ENCODE data around the gene CXADR.
"Not testable (repeated sequence)": the region's sequence is repeated elsewhere in the genome, so short reads cannot be mapped to it uniquely, and the experiment has no call there.

Gene CXADR

GRCh38 chr21:17501107-17502006, 11.5 kb upstream of the CXADR start:
- Histone ChIP-seq H3K9ac (ENCODE audit: low read depth in 1 of 2, low read length in 2 of 2) (peak overlapping the region in 1 of 2 donors; percentile 6), H3K27me3 (ENCODE audit: control insufficient read depth in 2 of 2, insufficient read depth in 2 of 2, low read length in 2 of 2) (no peaks in the 10 kb centered on the region), H3K4me1 (ENCODE audit: control insufficient read depth in 2 of 2, insufficient read depth in 2 of 2, low read length in 2 of 2) (peaks cover 2 to 9% of the 10 kb centered on the region in 2 donors), H3K36me3 (ENCODE audit: control insufficient read depth in 2 of 2, insufficient read depth in 2 of 2, low read length in 2 of 2) (no peaks in the 10 kb centered on the region), H3K9me3 (ENCODE audit: control insufficient read depth in 2 of 2, low read length in 2 of 2) (no peaks in the 10 kb centered on the region), H3K4me3 (ENCODE audit: low read length in 2 of 2) (no peak overlapping the region), H3K27ac (ENCODE audit: low read depth in 2 of 2, low read length in 2 of 2) (no peak overlapping the region)

DNA sequence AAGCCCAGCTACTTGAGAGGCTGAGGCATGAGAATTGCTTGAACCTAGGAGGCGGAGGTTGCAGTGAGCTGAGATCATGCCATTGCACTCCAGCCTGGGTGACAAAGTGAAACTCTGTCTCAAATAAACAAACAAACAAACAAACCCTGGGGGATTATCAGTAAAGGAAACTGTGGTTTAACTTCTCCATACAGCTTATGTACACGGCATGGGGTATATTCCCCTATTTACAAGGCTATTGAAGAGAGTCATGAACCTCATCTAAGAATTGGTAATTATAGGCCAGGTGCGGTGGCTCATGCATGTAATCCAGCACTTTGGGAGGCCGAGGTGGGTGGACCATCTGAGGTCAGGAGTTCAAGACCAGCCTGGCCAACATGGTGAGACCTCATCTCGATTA, 9.9 kb upstream of the CXADR start:
- not testable (repeated sequence) for H3K4me1 ChIP-seq (ENCODE audit: control insufficient read depth in 2 of 2, insufficient read depth in 2 of 2, low read length in 2 of 2); H3K27me3 ChIP-seq (ENCODE audit: control insufficient read depth in 2 of 2, insufficient read depth in 2 of 2, low read length in 2 of 2); H3K9ac ChIP-seq (ENCODE audit: low read depth in 1 of 2, low read length in 2 of 2); H3K27ac ChIP-seq (ENCODE audit: low read depth in 2 of 2, low read length in 2 of 2); H3K36me3 ChIP-seq (ENCODE audit: control insufficient read depth in 2 of 2, insufficient read depth in 2 of 2, low read length in 2 of 2); H3K9me3 ChIP-seq (ENCODE audit: control insufficient read depth in 2 of 2, low read length in 2 of 2); H3K4me3 ChIP-seq (ENCODE audit: low read length in 2 of 2)

DNA sequence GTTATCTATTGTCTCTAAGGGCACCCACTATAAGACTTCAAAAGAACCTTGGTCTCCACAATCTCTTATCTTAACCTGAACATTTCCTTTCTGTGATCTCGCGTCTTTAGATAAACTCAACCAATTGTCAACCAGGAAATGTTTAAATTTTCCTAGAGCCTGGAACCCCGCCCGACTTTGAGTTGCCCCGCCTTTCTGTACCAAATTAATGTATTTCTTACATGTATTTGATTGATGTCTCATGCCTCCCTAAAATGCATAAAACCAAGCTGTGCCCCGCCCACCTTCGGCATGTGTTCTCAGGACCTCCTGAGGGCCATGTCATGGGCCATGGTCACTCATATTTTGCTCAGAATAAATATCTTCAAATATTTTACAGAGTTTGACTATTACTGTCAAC, 5.9 kb upstream of the CXADR start:
- Histone ChIP-seq H3K27me3 (ENCODE audit: control insufficient read depth in 2 of 2, insufficient read depth in 2 of 2, low read length in 2 of 2) (no peaks in the 10 kb centered on the region), H3K4me3 (ENCODE audit: low read length in 2 of 2) (no peak overlapping the region), H3K4me1 (ENCODE audit: control insufficient read depth in 2 of 2, insufficient read depth in 2 of 2, low read length in 2 of 2) (peaks cover 0 to 10% of the 10 kb centered on the region in 2 donors), H3K27ac (ENCODE audit: low read depth in 2 of 2, low read length in 2 of 2) (no peak overlapping the region), H3K9ac (ENCODE audit: low read depth in 1 of 2, low read length in 2 of 2) (no peak overlapping the region), H3K9me3 (ENCODE audit: control insufficient read depth in 2 of 2, low read length in 2 of 2) (no peaks in the 10 kb centered on the region), H3K36me3 (ENCODE audit: control insufficient read depth in 2 of 2, insufficient read depth in 2 of 2, low read length in 2 of 2) (no peaks in the 10 kb centered on the region)

DNA sequence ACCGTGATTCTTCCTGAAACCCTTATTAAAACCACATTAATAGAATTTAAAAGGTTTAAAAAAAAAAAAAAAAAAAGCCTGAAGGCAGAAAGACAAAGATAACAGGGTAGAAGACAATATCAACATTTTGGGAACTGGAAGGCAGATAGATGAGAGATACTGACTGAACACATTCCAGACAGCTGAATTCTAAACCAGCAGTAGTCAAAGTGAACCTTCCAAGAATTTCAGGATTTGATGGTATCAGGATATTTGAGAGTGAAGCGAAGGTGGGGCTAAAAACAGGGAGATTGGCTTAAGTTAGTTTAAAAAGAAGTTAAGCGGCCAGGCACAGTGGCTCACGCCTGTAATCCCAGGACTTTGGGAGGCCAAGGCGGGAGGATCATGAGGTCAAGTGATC, 5.3 kb upstream of the CXADR start:
- H3K27ac ChIP-seq (ENCODE audit: low read depth in 2 of 2, low read length in 2 of 2), result no peak overlapping the region
- H3K4me3 ChIP-seq (ENCODE audit: low read length in 2 of 2), result no peak overlapping the region
- H3K9me3 ChIP-seq (ENCODE audit: control insufficient read depth in 2 of 2, low read length in 2 of 2), result no peaks in the 10 kb centered on the region
- no peaks in the 10 kb centered on the region for H3K27me3 ChIP-seq (ENCODE audit: control insufficient read depth in 2 of 2, insufficient read depth in 2 of 2, low read length in 2 of 2)
- peaks cover 0 to 10% of the 10 kb centered on the region in 2 donors for H3K4me1 ChIP-seq (ENCODE audit: control insufficient read depth in 2 of 2, insufficient read depth in 2 of 2, low read length in 2 of 2)
- no peak overlapping the region for H3K9ac ChIP-seq (ENCODE audit: low read depth in 1 of 2, low read length in 2 of 2)
- H3K36me3 ChIP-seq (ENCODE audit: control insufficient read depth in 2 of 2, insufficient read depth in 2 of 2, low read length in 2 of 2), result no peaks in the 10 kb centered on the region

DNA sequence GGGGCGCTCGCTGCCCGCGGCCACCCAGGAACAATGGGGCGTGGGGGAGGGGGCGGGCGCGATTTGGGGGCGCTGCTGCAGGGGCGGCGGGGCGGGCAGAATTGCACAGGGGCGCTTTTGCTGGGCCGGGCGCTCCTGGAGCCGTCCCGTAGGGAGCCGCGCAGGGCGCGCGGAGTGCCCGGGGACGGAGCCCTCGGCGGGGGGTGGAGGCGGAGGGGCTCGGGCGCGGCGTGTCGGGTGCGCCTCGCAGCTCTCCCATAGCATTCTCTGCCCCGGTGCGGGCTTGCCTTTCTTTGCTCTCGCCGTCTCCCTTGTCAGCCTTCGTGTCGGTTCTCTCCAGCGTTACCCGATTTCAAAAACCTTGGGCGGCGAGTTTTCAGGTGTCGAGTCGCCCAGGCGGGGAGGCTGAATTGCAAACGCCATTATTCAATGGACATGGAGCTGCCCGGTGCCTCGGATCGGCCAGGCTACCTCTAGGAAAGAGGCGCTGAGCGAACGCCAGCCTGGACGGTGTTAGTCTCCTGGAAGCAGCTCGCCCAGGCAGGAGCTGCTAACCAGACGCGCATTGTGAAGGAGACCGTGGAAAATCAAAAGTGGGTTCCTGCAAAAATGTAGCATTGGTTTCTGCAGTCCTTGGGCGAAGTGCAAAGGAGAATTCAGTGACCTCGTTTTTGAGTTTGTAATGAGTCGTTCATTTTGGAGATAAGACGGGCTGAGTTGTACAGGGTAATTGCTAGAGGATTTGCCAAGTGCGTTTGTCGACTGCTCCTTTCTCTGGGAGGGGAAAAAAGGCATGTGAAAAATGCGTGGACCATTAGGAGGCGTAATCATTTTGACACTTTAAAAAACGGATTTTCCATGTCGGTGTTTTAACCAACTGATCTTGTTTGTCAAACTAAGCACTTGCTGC, 626 bp downstream of the CXADR start:
- Histone ChIP-seq H3K27me3 (ENCODE audit: control insufficient read depth in 2 of 2, insufficient read depth in 2 of 2, low read length in 2 of 2) (peaks cover 3 to 5% of the 10 kb centered on the region in 2 donors), H3K9ac (ENCODE audit: low read depth in 1 of 2, low read length in 2 of 2) (peak overlapping the region; percentile 81 to 92), H3K4me3 (ENCODE audit: low read length in 2 of 2) (peak overlapping the region; percentile 85 to 88), H3K9me3 (ENCODE audit: control insufficient read depth in 2 of 2, low read length in 2 of 2) (no peaks in the 10 kb centered on the region), H3K36me3 (ENCODE audit: control insufficient read depth in 2 of 2, insufficient read depth in 2 of 2, low read length in 2 of 2) (no peaks in the 10 kb centered on the region), H3K27ac (ENCODE audit: low read depth in 2 of 2, low read length in 2 of 2) (peak overlapping the region; percentile 92 to 95), H3K4me1 (ENCODE audit: control insufficient read depth in 2 of 2, insufficient read depth in 2 of 2, low read length in 2 of 2) (peaks cover 4 to 14% of the 10 kb centered on the region in 2 donors)

GRCh38 chr21:17514124-17514845, 1.4 kb downstream of the CXADR start:
- peak overlapping the region; percentile 81 to 92 for H3K9ac ChIP-seq (ENCODE audit: low read depth in 1 of 2, low read length in 2 of 2)
- peak overlapping the region; percentile 85 to 88 for H3K4me3 ChIP-seq (ENCODE audit: low read length in 2 of 2)
- peaks cover 3 to 5% of the 10 kb centered on the region in 2 donors for H3K27me3 ChIP-seq (ENCODE audit: control insufficient read depth in 2 of 2, insufficient read depth in 2 of 2, low read length in 2 of 2)
- H3K4me1 ChIP-seq (ENCODE audit: control insufficient read depth in 2 of 2, insufficient read depth in 2 of 2, low read length in 2 of 2), result peaks cover 4 to 14% of the 10 kb centered on the region in 2 donors
- H3K36me3 ChIP-seq (ENCODE audit: control insufficient read depth in 2 of 2, insufficient read depth in 2 of 2, low read length in 2 of 2), result no peaks in the 10 kb centered on the region
- H3K27ac ChIP-seq (ENCODE audit: low read depth in 2 of 2, low read length in 2 of 2), result peak overlapping the region; percentile 92 to 95
- no peaks in the 10 kb centered on the region for H3K9me3 ChIP-seq (ENCODE audit: control insufficient read depth in 2 of 2, low read length in 2 of 2)

DNA sequence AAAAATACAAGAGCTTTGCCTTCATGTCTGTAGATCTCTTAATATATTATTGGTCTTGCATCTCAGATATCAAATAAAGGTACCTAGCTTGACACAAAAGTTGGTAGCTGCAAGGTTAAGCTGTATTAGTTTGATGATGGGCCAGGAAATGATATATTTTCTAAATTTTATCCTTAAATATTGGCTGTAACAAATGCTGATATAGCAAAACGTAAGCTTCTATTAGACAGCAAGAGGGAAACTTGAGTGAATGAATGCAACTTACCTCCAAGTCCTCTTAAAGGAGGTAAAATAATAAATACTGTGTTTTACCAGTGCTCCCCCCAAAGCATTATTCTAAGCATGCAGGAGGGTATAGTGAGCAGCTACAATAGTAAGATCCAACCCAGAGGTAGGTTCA, 4.2 kb downstream of the CXADR start:
- not testable (repeated sequence) for H3K27me3 ChIP-seq (ENCODE audit: control insufficient read depth in 2 of 2, insufficient read depth in 2 of 2, low read length in 2 of 2); H3K9ac ChIP-seq (ENCODE audit: low read depth in 1 of 2, low read length in 2 of 2); H3K27ac ChIP-seq (ENCODE audit: low read depth in 2 of 2, low read length in 2 of 2); H3K9me3 ChIP-seq (ENCODE audit: control insufficient read depth in 2 of 2, low read length in 2 of 2); H3K36me3 ChIP-seq (ENCODE audit: control insufficient read depth in 2 of 2, insufficient read depth in 2 of 2, low read length in 2 of 2); H3K4me3 ChIP-seq (ENCODE audit: low read length in 2 of 2); H3K4me1 ChIP-seq (ENCODE audit: control insufficient read depth in 2 of 2, insufficient read depth in 2 of 2, low read length in 2 of 2)

GRCh38 chr21:17519208-17519738, 6.4 kb downstream of the CXADR start:
- H3K36me3 ChIP-seq (ENCODE audit: control insufficient read depth in 2 of 2, insufficient read depth in 2 of 2, low read length in 2 of 2), result no peaks in the 10 kb centered on the region
- H3K9me3 ChIP-seq (ENCODE audit: control insufficient read depth in 2 of 2, low read length in 2 of 2), result no peaks in the 10 kb centered on the region
- no peak overlapping the region for H3K4me3 ChIP-seq (ENCODE audit: low read length in 2 of 2)
- no peak overlapping the region for H3K27ac ChIP-seq (ENCODE audit: low read depth in 2 of 2, low read length in 2 of 2)
- no peaks in the 10 kb centered on the region for H3K27me3 ChIP-seq (ENCODE audit: control insufficient read depth in 2 of 2, insufficient read depth in 2 of 2, low read length in 2 of 2)
- H3K4me1 ChIP-seq (ENCODE audit: control insufficient read depth in 2 of 2, insufficient read depth in 2 of 2, low read length in 2 of 2), result peaks cover 8 to 17% of the 10 kb centered on the region in 2 donors
- no peak overlapping the region for H3K9ac ChIP-seq (ENCODE audit: low read depth in 1 of 2, low read length in 2 of 2)

- Histone ChIP-seq H3K9ac (ENCODE audit: low read depth in 1 of 2, low read length in 2 of 2) (no peak overlapping the region), H3K27ac (ENCODE audit: low read depth in 2 of 2, low read length in 2 of 2) (no peak overlapping the region), H3K4me3 (ENCODE audit: low read length in 2 of 2) (no peak overlapping the region), H3K27me3 (ENCODE audit: control insufficient read depth in 2 of 2, insufficient read depth in 2 of 2, low read length in 2 of 2) (no peaks in the 10 kb centered on the region), H3K9me3 (ENCODE audit: control insufficient read depth in 2 of 2, low read length in 2 of 2) (no peaks in the 10 kb centered on the region), H3K36me3 (ENCODE audit: control insufficient read depth in 2 of 2, insufficient read depth in 2 of 2, low read length in 2 of 2) (no peaks in the 10 kb centered on the region), H3K4me1 (ENCODE audit: control insufficient read depth in 2 of 2, insufficient read depth in 2 of 2, low read length in 2 of 2) (peaks cover 8 to 16% of the 10 kb centered on the region in 2 donors)
Measured at GRCh38 chr21:17519965-17520609, 7.2 kb downstream of the CXADR start.
